HG02885 (cell line): ENCODE data around the gene CHST1.

Experiments used
- ATAC-seq: cut with Tn5 transposase; IDR thresholded peaks from one replicate; pipeline ENCODE4 v1.9.1; 2021; ENCODE audit warnings: mild to moderate bottlenecking; ENCODE audit not compliant: unreplicated experiment, poor library complexity

The CHST1 gene

DNA sequence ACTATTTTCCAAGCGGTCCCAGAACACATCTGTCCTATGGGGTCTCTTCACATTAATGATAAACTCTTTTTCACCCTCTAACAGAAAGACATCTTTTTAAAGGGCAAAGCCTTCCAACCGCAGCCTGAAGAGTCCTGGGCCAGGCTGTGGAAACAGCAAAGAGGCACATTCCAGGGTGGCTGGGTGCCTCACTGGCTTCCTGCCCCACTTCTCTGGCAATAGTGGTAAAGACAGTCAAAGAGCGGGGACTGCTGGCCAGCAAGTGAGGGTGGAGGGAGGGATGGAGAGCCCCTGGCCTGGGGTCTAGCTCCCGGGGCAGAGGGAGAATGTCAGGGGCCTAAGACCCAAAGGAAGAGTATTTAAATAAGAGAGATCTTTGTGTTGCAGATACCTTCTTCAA is 10.2 kb upstream of the CHST1 start:
- ATAC-seq, result no peak

DNA sequence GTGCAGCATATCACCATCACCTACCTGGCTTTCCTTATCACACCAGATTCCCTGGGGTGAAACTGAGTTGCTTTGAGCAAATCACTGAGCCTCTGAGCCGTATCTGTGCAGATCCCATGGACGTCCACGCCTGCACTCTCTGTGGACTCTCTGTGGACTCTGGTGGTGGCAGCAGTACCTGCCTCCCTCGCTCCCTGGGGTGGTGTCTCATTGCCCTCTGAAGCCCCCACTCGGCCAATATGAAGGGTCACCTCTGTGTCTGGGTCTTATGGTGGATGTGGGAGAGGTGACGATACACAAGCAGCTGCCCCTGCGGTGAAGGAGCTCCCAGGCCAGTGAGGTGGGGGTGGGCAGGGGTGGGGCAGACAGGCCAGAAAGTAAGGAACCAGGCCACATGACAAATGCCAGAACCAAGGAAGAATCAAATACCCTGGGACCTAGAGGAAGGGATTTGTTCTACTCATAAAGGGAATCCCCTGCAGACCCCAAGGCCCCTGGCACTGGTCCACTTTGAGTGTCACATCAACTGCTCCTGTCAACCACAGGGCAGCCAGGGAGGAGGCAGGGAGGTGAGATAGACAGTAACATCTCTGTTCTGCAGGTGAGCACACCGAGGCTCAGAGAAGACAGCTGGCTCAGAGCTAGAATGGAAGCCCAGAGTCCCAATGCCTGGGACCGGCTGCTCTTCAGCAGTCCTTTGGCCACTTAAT is 9.2 kb upstream of the CHST1 start:
- ATAC-seq, result no peak

DNA sequence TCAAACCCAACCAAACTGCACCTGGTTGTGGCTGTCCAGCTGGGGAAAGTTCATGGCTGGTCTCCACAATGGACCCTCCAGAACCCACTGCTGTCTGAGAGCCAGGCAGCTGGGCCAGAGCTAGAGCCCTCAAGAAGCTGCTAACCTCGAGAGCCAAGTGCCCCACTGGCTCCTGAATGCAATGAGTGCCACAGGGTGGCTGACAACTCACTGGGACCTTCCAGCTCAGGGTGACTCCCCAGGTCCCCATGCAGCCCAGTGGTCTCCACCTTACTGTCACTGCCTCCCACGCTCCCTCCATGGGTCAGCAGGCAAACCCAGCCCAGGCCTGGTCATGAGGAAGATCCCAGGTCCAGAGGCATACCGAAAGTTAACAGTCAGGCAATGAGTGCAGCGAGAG is 8.0 kb upstream of the CHST1 start:
- ATAC-seq, result no peak

DNA sequence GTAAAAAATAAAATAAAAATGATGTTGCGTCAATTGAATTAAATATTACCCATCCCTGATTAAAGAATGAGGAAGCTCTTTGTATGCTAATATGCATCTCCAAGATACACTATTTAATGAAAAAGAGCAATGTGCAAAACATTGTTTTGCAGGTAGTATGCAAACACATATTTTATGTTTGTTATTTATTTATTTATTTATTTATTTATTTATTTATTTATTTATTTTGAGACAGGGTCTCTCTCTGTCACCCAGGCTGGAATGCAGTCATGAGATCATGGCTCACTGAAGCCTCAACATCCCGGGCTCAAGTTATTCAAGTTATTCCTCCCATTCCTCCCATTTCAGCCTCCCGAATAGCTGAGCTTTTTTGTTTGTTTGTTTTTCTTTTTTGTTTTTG is 7.2 kb upstream of the CHST1 start:
- no peak for ATAC-seq

DNA sequence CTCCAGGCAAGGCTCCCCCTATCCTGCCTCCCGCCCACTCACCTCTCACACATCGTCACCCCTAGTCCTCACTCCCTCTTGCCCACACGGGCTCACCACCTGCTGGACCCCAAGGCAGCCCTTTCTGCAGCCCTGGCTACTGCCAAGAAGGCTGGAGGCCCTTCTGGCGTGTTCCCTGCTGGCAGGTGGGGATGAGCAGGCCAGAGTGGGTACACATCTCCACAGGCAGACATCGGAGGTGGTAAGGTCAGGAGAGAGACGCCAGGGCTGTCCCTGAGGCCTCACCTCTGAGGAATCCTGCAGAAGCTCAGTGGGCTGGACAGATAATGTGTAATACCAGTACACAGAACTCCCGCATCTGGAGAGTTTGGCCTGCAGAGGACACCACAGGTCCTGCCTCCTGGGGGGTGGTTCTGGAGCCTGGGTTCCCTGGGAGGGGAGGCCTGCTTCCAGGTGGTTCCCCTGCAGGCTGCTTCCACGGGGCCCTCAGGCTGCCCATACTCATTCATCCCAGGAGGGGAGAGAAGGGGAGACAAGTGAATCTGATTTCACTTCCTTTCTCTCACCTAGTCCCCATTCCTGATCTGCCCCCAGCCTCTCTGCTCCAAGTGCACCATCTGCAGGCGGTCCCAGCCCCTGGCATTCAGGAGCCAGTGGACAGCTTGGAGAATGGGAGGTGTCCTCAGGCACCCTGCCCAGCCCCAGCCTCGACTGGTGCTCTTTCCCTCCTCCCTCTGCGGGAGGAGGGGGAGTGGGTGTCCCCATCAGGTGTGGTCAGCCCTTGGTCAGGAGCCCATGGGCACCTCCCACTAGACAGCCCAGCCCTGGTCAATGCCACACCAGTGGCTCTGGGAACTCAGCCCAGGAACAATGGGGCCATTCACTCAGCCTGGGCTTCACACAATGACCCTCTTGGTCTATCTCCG is 6.1 kb upstream of the CHST1 start:
- no peak for ATAC-seq

DNA sequence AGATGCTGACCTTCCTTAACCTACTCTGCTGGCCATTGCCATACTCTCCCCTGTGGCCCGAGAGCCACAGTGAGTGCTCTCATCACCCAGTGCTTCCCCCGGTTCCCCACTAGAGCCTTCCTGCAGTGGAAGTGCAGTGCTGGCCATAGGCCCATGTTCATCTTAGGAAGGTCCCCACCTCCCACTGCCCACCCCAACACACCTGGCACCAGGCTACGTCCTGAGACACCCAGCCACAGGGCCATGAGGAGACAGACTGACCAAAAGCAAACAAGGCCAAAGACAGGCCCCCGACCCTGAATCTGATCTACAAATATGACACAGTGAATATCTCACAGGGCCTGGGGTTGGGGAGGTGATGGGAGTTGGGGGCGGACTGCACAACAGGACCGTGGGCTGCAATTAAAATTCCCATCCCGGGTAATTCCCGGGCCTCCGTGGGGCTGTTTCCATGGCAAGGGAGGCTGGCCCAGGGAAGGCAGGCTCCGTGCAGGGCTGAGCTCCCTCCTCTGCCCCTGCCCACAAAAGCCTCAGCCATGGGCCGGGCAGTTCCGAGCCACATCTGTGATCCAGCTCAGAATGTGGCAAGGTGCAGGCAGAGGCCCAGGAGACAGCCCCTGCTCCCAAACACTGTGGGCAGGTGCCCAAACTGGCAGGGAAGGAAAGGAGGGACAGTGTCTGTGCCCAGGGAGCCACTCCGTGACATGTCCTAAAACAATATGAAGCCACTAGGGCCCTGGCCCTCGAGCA is 5.1 kb upstream of the CHST1 start:
- ATAC-seq, result no peak

DNA sequence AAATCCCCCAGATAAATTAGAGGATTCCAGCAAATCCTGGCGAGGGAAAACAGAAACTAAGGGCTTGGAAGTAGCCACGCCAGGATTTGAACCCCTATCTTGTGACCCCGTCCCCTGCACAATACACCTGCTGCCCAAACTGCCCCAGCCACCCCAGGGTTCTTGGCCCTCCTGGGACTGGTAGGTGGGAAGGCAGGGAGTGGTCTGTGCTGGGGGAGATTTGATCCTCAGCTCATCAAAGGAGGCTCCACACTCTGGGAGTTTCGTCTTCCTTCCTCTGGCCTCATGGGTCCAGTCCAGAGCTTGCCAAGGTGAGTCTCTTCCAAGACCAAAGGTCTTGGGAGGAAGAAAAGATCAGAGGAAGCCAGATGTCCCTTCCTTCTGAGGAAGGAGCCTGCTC is 4.5 kb upstream of the CHST1 start:
- no peak for ATAC-seq

DNA sequence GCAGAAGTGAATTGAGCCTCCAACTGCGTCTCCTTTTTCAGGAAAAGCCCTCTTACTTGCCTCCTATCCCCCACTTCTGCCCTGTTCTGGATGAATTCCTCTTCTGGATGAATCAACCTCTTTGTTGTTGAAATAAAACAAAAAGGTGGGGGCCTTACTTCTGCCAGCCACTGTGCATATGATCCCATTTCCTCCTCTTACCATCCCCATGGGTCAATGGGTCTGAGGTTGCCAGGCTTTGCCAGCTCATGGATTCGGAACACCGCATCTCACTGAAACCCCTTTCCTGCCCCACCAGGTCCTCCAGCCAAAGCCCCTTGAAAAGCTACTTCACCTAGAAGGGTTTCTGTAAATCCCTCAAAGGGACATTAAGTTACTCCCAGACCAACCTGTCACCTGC is 3.7 kb upstream of the CHST1 start:
- ATAC-seq, result no peak

DNA sequence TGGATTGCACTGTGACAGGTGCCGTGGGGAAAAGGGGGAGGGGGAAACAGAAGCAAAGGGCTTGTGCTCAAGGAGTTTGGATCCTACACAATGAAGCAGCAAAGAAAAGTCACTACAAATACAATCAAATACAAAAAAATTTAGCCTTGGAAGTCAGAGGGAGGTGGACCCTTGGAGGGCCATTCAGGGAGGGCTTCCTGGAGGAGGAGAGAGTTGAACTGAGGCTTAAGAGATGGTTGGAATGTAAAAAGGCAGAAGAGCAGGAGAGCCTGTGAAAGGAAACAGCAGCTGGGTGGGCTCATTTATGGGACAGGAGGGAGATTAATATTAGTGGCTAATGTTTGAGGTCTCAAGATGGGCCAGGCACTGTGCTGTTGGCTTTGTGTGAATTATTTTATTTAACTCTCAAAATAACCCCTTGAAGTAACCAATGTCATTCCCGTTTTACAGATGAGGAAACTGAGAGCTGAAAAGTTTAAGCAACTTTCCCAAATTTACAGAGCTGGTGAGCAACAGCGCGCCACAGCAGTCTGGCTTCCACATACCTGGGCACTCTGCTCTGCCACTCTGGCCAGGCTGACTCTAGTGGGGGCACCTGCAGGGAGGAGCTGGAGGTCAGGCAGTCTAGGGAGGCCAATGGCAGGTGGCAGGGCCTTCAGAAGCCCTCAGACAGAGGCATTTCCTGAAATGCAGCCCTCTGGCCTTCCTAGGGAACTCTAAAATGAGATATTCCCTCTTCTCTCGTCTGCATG is 2.7 kb upstream of the CHST1 start:
- no peak for ATAC-seq

DNA sequence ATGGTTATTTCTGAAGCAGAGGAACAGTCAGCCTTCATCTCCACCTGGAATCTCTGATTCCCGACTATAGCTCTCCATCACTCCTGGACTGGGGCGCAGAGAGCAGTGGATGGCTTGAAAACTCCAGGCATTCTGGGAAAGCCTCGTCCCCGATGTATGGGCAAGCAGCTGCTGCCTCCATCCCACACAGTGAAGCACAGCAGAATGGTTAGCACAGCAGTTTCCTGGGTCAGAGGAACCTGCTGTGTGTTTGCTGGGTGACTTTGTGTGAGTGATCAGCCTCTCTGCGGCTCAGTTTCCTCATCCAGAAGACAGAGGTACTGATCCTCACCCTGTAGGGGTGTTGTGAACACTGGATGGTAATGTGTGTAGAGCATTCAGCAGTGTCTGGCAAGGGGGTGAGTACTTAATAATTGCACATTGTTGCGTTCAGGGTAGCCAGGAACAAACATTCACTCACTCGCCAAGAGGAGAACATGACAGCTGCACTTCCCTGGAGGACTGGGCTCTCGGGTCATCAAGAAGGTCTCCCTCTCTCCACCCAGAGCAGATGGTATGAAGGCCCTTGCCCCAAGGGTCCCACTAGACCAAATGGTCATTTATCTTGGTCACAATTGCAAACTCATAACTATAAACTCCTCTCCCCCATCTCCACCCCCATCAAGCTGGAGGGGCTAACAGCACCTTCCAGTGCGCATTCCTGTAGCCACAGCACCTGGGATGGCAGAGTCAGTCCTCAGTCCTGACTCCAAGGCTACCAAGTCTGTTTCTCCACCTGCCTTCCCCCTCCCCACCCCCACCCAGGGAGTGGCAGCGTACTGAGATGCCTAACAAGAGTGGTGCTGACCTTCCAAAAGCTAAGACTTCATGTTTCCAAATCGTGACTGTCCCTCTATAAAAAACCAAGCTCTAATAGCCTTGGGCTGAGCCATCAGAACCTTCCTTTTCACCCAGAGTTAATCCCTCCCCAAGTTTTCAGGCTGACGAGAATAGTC is 1.5 kb upstream of the CHST1 start:
- ATAC-seq, result no peak

DNA sequence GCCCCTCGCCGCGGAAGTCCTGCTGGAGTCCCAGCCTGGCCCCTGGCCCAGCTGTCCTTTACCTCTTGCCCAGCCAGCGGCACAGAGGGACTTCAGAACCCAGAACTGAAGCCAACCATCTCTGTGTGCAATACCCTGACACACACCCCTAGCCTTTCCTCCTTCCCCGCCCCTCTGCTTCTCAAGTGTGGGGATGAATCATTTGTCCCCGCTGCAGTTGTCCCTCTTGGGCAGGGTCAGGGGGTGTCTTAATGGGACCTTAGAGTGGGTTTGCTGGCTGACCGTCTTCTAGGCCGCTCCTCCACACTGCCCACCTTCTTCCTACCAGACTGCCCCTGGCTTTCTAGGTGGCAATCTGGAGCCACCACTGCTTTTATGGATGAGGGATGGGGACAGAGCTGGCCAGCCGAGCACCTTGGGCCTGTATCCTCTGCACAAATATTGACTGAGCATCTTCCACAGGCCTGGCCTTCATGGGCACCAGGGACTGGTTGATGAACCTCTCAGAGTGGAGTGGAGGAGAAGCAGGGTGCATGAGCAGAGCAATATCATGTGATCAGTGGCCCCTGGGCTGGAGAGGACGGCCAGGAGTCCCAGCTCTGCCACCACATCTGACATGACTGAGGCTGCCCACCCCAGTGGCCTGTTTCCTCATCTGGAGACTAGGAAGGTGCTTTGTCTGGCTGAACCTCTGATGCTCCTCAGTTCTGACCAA is 668 bp upstream of the CHST1 start:
- no peak for ATAC-seq

DNA sequence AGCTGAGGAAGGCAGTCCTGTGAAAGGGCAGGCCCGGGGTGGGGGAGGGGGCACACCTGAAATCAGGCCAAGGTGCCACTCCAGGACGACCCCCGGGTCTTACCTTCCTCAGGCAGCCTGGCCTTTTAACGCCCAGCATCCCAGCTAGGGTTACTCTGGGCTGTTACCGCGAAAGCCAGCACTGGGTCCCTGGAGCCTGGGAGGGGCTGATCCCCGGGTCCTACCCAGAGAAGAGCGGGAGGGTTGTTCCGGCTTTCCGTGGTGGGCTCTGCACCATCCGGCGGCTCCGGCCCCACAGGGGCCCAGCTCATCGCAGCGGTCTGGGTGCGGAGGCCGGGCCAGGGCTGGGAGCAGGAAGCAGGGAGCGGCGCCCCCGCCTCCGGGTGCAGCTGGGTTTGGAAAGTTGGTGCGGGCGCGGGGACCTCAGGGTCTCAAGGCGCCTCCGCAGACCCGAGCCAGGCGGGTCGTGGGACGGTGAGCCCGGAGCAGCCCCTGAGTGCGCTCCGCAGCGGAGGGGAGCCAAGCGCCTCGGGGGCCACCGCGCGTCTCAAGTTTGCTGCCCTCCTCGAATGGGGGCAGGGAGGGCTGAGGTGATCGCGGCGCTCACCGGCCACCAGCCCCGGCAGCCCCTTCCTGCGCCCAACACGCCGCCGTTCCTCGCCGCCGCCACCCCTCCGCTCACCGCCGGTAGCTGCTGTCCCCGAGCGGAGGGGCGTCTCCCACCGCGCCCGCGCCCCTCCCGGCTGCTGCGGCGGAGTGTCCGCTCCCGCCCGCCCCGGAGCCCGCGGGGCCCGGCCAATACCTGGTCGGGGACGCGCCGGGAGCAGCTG is 831 bp downstream of the CHST1 start:
- ATAC-seq, result no peak

DNA sequence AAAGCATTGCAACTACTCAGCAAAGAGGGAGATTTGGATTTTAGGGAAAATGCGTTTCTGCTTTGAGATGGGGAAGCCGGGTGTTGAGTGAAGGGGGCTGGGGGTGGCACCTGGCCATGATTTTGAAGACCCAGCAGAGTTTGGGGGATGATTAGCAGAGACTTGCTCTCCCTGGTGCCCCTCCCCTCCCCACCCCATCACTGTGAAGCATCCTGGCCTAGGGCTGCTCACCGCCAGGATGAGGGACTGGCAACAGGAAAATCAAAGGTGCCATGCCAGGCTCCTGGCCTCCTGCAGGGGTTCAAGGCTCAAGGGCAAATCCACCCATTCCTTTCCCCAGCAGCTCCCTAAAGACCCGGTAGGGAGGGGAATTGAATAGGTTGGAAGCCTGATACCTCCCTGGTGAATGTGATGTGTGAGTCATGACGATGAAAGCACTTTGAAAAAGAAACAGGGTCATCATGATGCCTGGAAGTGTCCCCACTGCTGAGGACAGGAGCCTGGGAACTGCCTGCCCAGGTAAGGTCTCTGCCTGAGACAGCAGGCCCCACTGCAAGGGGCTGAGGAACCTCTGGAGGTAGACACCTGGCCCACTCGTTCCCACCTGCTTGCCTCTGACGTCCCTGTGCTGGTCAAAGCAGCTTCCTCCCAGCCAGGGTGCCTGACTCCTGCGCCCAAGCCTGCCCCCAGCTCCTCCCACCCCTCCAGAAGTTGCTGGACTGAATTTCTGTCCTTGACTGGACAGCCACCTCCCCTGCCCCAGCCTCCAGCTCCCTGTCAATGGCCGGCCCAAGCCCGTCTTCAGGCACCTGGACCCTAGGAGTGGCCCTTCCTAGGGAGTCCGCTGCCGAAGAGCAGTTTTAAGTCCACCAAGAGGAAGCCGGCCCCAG is 1.7 kb downstream of the CHST1 start:
- no peak for ATAC-seq

DNA sequence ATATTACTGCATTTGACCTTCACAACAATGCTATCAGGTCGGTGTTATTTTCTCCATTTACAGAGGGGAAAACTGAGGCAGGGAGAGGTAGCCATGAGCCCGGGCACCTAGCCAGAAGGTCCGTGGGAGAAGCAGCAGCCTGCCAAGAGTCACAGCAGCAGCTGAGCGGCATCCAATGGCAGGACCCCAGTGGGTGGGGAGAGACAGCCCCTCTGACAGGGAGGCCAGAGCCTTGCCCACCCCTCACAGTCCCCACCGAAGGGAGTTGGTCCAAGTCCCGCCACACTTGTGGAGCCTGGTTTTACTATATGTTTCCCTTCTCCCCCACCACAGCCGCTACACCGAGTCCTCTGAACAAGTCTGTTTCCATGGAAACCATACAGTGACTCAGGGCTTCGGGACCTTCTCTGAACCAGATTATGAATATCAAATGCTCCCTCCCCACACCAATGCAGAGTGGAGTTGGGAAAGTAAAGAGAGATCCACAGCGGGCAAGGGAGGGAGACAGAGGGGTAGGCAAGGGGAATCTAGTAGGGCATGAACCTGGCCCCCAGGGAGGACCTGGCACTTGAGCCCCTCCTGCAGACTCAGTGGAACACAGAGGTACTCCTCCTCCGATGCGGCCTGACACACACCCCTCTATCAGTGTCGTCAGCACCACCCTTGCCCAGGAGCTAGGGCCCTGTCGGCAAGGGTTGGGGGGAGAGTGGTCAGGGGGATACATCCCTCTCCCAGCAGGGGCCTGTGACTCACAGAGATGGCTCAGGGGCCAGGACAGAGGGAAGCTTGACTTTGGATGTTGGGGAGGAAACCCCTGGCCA is 2.5 kb downstream of the CHST1 start:
- no peak for ATAC-seq

DNA sequence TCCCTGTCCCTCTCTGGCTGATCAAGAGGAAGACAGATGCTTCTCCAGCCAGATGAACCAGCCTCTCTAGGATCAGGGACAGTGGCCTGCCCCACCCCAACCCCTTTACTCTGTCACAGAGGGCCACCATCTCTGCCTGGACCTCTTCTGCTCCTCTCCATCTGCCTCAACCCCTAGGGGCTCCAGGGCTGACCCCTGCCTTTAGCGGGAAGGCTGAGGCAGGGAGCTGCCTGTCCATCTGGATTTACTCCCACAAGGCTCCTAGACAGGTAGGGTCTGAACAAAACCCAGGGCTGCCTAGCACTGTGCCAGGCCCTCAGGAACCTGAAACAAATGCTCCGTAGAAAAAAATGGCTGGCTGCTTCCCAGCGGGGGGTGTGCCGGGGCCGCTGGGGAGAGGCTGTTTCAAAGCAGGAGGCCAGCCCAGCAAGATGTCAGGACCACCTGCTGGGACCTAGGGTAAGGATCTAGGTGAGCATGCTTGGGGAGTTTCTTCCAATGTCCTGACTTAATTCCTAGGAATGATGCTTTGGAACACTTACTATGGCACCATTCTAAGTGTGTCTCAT is 3.2 kb downstream of the CHST1 start:
- no peak for ATAC-seq
